HG03354 (cell line): ENCODE measurements around the gene FITM2.
A peak's percentile ranks its signal among the peaks of the same experiment; 100 is the strongest.
"Not testable (repeated sequence)": the region's sequence is repeated elsewhere in the genome, so short reads cannot be mapped to it uniquely, and the experiment has no call there.

Source experiments
- ATAC-seq: cut with Tn5 transposase; IDR thresholded peaks from one replicate; pipeline ENCODE4 v1.9.1; 2021; ENCODE audit warnings: mild to moderate bottlenecking; ENCODE audit not compliant: unreplicated experiment, poor library complexity, severe bottlenecking

FITM2 gene

DNA sequence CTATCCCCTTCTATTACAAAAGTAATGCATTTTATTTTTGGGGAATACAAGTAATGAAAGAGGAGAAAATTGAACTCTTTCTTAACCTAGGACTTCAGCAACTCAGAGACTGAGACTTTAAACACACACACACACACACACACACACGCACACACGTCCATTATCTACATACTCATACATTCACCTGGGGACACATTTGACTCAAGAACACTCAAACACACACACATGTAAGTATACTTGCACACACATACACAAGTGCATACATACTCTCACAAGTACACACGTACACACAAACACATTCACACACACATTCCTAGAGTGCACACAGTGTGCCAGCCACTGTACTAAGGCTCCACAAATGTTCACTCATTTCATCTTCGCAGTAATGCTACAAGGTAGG lies 23.7 kb upstream of the FITM2 start:
- ATAC-seq = no peak

DNA sequence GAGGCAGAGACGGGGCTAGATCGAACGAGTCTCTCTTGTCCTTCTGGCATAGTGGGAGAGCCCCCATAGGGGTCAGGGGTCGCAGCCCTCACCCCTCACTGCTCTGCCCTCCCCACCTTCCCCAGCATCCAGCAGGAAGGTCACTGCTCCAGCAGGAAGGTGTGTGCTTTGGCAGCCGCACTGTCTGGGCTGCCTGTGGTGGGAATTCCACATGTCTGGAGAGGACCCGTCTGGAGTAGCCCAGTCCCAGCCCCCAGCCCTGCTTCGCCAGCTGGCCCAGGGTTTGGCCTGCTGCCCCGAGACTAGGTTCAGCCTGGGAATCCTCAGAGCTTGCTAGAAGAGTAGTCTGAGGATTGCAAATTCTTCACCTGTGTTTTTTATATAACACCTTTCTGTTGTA lies 23.3 kb upstream of the FITM2 start:
- ATAC-seq = no peak

DNA sequence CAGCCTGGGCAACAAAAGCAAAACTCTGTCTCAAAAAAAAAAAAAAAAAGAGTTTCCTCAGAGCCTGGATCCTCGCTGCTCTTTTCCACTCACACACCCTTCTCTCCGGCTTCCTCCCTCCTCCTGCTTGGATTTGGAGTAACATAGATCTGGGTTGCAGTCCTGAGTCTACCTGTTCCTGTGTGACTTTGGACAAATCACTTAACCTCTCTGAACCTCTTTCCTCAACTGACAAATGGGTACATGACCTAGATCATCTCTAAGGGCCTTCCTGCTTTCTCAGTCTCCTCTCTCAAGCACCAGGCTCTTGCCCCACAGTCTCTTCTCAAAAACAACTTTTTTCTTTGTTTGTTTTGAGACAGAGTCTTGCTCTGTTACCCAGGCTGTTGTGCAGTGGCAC lies 20.2 kb upstream of the FITM2 start:
- ATAC-seq = no peak

DNA sequence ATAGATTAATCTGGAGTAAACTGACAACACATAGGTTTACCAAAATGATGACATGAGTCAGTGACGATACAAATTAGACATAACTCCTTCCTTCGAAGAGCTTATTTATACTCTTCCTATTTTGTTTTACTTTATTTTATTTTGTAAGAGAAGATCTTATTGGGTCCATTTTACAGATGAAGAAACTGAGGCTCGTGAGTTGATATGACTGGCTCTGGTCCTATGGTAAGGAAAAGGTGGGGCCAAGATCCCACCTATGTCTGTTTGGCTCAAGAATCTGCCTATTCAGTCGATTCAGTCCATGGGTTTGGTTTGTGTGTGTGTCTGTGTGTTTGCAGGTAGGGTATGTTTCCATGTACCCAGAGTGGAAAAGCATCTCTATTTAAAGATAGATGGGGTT lies 17.4 kb upstream of the FITM2 start:
- no peak for ATAC-seq

DNA sequence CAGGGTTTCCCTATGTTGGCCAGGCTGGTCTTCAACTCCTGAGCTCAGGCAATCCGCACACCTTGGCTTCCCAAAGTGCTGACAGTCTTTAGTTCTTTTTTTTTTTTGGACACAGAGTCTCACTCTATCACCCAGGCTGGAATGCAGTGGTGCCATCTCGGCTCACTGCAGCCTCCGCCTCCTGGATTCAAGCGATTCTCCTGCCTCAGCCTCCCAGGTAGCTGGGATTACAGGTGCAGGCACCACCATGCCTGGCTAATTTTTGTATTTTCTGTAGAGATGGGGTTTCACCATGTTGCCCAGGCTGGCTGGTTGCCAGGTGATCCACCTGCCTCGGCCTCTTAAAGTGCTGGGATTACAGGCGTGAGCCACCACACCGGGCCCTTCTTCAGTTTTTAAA lies 16.7 kb upstream of the FITM2 start:
- not testable (repeated sequence) for ATAC-seq

DNA sequence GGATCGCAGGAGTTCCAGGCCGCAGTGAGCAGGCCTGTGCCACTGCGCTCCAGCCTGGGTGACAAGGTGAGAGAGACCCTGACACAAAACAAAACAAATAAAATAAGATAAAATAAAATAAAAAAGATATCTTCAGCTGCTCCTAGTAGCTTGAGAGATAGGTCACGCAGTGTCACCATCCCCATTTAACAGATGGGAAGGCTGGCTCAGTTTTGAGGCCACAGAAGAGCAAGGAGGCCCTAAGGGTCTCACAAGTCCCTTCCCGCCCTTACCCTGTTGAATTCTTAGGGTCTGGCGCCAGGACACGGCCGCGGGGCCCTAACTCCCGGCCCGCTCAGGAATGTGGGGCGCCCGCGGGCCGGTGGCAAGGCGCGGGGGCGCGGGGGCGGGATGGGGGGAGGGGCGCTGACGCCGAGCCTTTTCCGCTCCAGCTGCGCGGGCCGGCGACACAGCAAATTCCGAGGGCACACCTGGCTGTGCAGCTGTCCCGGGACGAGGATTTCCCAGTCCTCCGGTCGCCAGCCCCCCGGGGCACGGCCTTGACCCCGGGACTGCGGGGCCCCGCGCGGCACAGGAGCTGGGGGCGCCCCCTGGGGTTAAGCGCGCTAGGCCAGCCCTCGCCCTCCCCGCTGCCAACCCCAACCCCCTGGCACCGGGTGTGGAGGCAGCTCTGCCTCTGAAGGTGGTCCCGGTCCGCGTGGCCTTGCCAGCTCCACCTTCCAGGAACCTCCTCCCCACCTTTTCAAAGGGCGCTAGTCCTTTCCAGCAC lies 15.6 kb upstream of the FITM2 start:
- no peak for ATAC-seq

DNA sequence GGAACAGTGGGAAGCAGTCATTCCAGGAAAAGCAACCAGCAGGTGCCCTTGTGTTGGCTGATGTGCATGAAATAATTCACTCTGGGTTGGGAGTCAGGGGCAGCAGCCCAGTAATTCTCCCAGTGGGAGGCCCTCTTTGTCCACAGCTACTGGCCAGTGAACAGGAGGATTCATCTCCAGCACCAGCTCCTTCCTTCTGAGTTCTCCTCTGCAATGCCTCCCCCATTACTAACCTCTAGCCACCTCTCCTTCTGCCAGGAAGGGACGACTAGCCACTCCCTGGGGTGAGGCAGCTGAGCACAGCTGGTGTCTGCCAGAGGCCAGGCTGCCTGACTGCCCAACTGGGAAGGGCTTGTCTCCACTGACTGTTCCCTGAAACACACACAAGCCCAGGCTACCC lies 13.3 kb upstream of the FITM2 start:
- ATAC-seq = no peak

DNA sequence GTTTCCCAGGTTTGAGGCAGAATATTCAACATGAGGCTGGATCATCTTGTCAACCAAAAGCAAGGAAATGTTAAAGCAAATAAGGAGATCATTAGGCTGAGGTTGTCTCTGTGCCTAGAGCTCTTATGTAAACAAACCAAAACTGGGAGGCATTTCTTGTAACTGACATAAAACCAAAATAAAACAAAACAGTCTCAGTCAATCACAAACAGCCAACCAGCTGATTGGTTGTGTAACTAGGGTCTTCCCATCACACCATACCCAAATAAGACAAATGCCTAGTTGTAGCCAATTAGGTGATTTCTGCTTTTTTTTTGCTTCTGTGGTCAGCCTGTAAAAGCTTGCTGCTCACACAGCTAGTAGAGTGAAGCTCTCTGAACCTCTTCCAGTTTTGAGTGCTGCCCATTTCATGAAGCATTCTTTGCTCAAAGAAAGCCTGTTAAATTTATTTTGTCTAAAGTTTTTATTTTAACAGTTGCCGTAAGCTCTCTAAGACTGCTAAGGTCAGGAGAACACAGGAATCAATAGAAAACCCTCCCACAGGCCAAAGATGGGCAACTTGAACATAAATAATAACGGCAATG lies 8.9 kb upstream of the FITM2 start:
- no peak for ATAC-seq

DNA sequence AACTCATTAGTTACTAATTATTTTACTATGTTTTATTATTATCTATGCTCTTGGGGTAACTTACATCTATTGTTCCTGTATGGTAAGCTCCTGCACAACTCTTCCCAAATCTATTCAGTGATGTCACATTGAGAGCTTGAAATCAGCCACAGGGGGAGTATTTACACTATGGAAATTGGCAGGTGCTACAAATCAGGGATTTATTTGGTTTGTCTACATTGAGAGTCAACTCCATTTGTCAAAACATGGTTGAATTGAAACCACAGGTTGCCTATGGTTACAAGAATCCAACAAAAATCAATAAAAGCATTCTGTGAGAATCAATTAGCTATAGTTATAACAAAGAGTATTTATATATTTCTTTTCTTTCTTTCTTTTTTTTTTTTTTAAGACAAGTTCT lies 3.9 kb upstream of the FITM2 start:
- no peak for ATAC-seq

DNA sequence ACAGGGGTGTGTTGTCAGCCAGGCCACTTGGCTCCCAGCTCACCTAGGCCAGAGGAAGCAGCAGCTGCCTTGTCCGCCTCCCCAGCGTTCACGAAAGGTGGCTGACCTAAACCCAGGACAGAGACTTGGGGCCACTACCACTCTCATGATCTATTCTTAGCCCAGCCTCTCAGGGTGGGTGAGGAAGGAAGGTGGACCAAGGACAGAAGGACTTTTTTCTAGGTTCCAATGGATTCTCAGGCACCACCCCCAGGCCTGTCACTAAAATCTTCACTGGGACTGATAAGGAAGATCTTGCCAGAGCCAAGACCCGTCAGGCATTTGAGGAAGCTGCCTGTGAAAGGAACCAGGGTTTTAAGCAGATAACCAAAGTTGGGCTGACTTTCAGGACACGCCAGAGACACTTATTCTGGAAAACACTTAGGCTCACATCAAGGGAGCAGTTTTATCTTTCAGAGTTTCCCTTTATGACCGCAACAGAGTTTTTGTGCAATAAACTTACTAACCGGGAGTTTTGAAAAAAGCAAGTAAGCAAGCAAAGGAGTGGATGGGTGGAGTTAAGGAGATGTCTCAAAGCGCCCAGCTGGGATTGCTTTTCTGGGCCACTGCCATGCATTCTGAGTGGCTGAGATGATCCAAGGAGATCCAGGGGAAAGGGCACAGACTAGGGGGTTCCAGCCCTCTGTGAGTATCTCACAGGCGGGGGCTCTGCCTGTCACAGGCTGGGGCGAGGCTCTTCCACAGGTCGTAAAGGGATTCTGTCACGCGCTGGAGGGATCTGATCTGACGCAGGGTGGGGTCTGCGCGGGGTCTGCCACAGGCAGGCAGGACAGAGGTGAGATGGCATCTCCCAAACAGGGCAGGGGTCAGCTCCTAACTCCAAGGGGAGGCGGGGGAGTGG lies 989 bp downstream of the FITM2 start:
- peak; percentile 7 for ATAC-seq

DNA sequence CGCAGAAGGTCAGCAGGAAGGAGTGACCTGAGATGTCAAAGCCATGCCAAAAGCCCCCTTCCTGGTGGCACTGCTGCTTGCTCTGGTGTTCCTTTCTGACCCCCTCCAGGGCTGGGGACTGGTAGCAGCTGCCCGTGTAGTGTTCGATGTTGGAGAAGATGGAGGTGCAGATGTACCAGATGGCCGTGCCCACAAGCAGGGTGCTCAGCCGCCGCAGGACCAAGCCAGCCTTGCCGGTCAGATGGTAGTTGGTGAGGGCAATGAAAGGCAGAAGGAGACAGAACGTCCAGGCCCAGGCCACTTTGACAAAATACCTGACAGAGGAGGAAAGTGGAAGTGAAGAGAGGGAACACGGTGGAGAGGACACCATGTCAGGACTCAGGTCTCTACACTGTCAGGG lies 4.1 kb downstream of the FITM2 start:
- no peak for ATAC-seq

DNA sequence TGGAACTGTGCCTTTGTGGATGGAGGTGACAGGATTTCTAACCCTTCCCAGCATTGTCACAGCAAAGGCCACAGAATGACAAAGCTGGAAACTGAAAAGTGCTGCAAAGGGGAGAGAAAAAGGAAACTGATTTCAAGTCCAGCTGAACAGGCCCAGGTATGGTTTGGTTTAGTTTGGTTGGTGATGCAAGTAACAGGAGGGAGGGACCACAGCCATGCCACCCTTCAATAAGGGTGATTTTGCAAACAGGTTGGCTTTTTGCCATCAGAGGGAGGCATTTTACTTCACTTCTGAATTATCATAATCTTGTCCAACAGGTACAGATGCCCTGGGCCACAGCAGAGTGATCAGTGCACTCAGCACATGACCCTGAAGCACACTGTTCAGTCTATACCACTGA lies 6.6 kb downstream of the FITM2 start:
- no peak for ATAC-seq

DNA sequence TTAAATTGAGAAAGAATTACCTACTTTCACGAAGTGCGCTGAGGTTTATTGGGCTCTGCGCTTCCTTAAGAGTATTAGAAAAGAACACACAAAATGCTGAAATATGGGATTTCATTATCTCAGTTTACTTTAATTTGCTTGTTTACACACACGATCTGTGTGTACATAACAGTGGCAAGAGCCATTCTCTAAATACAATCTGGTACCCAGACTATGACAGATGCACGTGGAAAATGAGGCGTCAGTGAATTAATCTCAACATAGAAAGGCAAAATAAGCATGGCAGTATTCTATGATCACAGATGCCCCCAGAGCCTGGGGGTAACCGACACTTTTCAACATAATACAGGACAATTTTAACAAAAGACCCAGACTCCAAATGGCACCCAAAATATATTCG lies 8.3 kb downstream of the FITM2 start:
- ATAC-seq = no peak

DNA sequence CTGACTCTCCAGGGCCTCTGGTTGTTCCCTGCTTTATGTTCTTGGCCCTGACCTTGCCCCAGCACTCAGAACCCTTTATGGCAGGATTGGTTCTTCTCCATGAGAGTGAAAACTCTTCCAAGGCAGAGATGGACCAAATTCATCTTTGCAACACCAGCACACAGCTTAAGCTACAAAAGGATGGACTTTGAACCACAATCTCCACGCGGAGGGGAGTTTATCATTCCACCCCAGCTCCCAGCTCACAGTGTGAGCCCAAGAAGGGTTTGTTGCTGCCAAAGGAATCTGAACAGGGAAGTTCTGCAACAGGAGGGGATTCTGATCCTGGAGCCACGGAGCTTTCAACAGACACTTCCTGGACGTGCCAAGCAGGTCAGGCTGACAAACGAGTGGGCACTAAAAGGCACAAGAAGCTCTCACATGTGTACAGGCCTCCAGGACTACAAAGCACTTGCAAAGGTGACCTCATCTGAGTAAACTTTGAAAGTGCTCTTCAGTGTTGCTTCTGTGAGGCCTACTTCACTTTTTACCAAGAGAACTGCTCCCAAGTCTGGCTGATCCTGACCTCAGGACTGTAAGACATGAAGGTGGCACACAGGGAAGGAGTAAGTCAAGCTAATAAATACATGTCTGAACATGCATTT lies 8.9 kb downstream of the FITM2 start:
- no peak for ATAC-seq

DNA sequence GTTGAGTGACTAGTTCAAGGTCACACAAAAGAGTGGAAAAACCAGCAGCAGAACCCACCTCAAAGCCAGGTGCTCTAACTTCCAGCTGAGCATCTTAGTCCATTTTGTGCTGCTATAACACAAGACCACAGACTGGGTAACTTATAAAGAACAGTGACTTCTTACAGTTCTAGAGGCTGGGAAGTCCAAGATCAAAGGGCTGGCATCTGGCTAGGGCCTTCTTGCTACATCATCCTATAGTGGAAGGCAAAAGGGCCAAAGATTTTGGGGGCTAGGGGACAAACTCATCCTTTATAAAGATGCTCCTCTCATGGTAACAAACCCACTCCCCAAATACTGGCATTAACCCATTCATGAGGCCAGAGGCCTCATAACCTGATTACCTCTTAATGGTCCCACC lies 9.7 kb downstream of the FITM2 start:
- no peak for ATAC-seq

DNA sequence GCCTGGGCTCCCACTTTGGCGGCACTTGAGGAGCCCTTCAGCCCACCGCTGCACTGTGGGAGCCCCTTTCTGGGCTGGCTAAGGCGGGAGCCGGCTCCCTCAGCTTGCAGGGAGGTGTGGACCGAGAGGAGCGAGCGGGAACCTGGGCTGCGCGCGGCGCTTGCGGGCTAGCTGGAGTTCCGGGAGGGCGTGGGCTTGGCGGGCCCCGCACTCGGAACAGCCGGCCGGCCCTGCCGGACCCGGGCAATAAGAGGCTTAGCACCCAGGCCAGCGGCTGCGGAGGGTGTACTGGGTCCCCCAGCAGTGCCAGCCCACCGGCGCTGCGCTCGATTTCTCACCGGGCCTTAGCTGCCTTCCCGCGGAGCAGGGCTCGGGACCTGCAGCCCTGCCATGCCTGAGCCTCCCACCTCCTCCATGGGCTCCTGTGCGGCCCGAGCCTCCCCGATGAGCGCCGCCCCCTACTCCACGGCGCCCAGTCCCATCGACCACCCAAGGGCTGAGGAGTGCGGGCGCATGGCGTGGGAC lies 11.9 kb downstream of the FITM2 start:
- ATAC-seq = not testable (repeated sequence)

DNA sequence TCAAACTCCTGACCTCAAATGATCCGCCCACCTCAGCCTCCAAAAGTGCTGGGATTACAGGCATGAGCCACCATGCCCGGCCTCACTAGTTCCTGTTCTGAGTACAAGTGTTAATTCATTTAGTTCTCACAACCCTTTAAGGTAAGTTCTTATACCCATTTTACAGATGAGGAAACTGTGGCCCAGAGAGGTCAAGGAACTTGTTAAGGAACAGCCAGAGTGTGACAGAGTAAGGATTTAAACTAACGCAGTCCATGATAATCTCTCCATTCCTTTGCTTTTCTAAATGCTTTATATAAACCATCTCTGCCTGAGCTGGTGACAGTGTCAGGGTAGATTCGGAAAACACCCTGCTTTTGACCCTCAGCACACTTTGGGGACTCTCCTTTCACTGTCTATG lies 13.3 kb downstream of the FITM2 start:
- no peak for ATAC-seq

DNA sequence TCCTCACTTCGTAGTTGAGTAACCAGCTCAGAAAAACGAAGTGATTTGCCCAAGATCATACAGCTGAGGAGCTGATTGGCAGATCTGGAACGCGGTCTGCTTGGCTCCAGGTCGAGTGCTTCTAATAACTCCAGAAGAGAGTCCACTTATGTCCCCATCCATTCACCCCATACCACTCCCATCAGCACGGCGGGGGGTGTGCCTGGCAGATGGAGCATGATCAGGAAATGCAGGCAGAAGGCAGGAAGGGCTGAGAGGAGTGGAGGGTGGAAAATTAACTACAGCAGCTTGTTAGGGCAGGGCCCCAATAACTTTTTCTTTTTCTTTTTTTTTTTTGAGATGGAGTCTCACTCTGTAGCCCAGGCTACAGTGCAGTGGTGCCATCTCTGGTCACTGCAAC lies 15.0 kb downstream of the FITM2 start:
- ATAC-seq = no peak

DNA sequence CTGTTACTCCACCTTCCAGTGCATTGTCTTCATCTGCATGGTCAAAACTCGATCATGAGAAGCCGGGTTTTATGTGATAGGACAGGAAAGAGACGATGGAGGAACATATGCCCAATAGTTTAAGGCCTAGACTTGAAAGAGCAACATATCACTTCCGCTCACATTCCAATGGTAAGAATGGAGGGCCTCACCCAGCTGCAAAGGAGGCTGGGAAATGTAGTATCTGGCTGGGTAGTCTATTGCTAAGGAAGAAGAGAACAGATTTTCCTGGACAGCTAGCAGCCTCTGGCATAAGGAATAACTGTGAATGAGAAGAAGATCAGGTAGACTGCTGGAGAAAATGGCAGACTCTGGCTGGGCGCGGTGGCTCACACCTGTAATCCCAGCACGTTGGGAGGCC lies 19.2 kb downstream of the FITM2 start:
- no peak for ATAC-seq

DNA sequence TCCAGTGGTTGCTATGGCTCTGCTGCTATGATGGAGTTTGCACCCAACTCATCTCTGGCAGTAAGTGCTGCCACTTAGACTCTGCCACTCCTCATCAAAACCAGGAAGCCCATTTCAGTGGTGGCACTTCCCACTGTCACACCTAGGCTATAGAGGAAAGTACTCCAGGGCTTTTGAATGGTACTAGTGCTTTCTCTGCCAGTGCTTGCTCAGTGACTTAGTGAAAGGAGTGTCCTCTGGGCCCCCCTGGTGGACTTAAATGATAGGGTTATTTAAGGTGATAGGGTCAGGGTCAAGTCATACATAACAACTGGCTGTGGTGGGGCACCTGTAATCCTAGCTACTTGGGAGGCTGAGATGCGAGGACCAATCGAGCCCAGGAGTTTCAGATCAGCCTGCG lies 22.8 kb downstream of the FITM2 start:
- no peak for ATAC-seq
